NT2/D1 (cell line): ENCODE measurements around the gene NFYA.

Source experiments
- DNase-seq: peaks from one replicate; pipeline ENCODE4 v3.0.0-alpha.2; 2011; ENCODE audit warnings: low read depth, low spot score
- H3K27me3 ChIP-seq: 2 replicates; pipeline ENCODE4 v1.6.0; 2011; ENCODE audit warnings: mild to moderate bottlenecking; ENCODE audit not compliant: insufficient read length, insufficient read depth
- H3K36me3 ChIP-seq: 2 replicates; pipeline ENCODE4 v1.6.1; 2011; ENCODE audit warnings: mild to moderate bottlenecking, low read length, mixed read lengths; ENCODE audit not compliant: insufficient read depth, insufficient read length
- H3K4me1 ChIP-seq: 2 replicates; pipeline ENCODE4 v1.5.1; 2011; ENCODE audit not compliant: insufficient read depth, insufficient read length
- H3K4me3 ChIP-seq: 2 replicates; pipeline ENCODE4 v1.5.1; 2011; ENCODE audit warnings: low read depth; ENCODE audit not compliant: insufficient read length
- H3K9ac ChIP-seq: 2 replicates; pipeline ENCODE4 v1.6.0; 2011; ENCODE audit warnings: low read depth; ENCODE audit not compliant: insufficient read length
- H3K9me3 ChIP-seq: 2 replicates; pipeline ENCODE4 v1.5.1; 2011; ENCODE audit warnings: mild to moderate bottlenecking, low read length; ENCODE audit not compliant: insufficient read depth
- SUZ12 ChIP-seq: IDR thresholded peaks from 2 replicates; pipeline ENCODE4 v1.6.1; 2011; ENCODE audit not compliant: insufficient read length, insufficient read depth; ENCODE audit errors: extremely low read depth
- YY1 ChIP-seq: IDR thresholded peaks from 2 replicates; pipeline ENCODE4 v1.6.1; 2011; ENCODE audit not compliant: insufficient read length, insufficient read depth
- ZNF274 ChIP-seq: IDR thresholded peaks from 2 replicates; pipeline ENCODE4 v1.6.1; 2011; ENCODE audit warnings: mild to moderate bottlenecking, low read depth, low read length

NFYA gene

DNA sequence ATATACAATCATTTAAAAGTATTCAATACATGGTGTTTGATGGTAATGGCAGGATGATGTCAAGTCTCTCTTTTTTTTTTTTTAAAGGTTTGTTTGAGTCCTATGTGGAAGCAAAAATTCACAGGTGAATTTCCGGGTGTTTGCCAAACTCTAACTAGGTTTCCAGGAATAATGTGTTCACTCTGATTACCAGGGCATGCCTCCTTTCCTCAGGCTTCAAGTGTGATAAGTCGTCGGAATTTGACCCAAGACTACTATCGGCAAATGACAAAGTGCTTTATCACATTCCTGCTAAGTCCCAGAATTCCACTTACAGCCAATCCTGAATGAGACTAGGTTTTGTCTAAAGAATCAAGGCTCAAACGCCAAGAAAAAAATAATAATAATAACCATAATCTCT is 7.9 kb upstream of the NFYA start:
- Histone ChIP-seq H3K9me3 (no peaks in the 10 kb centered on the region), H3K9ac (no peak overlapping the region), H3K4me3 (no peak overlapping the region), H3K27me3 (no peaks in the 10 kb centered on the region), H3K36me3 (peaks cover 49% of the 10 kb centered on the region), H3K4me1 (no peaks in the 10 kb centered on the region)
- DNase-seq: no peak
- TF ChIP-seq YY1: no peak
- no peak for TF ChIP-seq SUZ12
- no peak for TF ChIP-seq ZNF274

- H3K36me3 ChIP-seq: peaks cover 49% of the 10 kb centered on the region
- no peak for TF ChIP-seq SUZ12
- TF ChIP-seq YY1: no peak
- TF ChIP-seq ZNF274: no peak
These were observed 7.2 kb upstream of the NFYA start for GRCh38 chr6:41065550-41066026.

DNA sequence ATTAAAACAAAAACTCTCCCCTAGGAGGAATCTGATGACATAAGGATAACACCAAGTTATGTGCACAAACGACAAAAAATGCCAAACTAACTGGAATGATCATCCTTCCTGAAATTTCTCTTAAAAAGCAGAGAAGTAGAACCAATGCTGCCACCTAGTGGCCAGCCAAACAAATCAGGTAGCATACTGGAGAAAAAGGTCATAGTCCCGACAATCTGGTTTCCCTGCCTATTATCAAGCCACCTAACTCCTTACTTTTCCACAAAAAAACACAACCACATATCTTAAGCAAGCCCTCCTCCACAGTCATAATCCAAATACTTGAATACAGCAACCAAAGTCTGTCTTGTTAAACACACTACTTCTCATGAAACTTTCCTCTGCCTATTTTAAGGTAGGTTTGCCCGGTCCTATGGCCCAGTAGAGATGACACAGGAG is 5.9 kb upstream of the NFYA start:
- peak; percentile 66 for DNase-seq

More at GRCh38 chr6:41065550-41066026, 7.2 kb upstream of the NFYA start:
- Histone ChIP-seq H3K9ac (no peak overlapping the region), H3K4me1 (no peaks in the 10 kb centered on the region), H3K27me3 (no peaks in the 10 kb centered on the region), H3K4me3 (no peak overlapping the region), H3K9me3 (no peaks in the 10 kb centered on the region)
- no peak for DNase-seq

GRCh38 chr6:41071501-41071922 is 1.3 kb upstream of the NFYA start:
- Histone ChIP-seq H3K4me1 (no peaks in the 10 kb centered on the region), H3K4me3 (peak overlapping the region; percentile 97), H3K9me3 (no peaks in the 10 kb centered on the region), H3K9ac (peak overlapping the region; percentile 96), H3K27me3 (no peaks in the 10 kb centered on the region), H3K36me3 (peaks cover 31% of the 10 kb centered on the region)
- TF ChIP-seq SUZ12 (no peak), ZNF274 (no peak), YY1 (no peak)
- DNase-seq: no peak

More for the DNA sequence above, 5.9 kb upstream of the NFYA start:
- Histone ChIP-seq H3K27me3 (no peaks in the 10 kb centered on the region), H3K36me3 (peaks cover 43% of the 10 kb centered on the region), H3K4me1 (no peaks in the 10 kb centered on the region), H3K9ac (no peak overlapping the region), H3K4me3 (no peak overlapping the region), H3K9me3 (no peaks in the 10 kb centered on the region)
- no peak for TF ChIP-seq YY1
- no peak for TF ChIP-seq ZNF274
- no peak for TF ChIP-seq SUZ12

DNA sequence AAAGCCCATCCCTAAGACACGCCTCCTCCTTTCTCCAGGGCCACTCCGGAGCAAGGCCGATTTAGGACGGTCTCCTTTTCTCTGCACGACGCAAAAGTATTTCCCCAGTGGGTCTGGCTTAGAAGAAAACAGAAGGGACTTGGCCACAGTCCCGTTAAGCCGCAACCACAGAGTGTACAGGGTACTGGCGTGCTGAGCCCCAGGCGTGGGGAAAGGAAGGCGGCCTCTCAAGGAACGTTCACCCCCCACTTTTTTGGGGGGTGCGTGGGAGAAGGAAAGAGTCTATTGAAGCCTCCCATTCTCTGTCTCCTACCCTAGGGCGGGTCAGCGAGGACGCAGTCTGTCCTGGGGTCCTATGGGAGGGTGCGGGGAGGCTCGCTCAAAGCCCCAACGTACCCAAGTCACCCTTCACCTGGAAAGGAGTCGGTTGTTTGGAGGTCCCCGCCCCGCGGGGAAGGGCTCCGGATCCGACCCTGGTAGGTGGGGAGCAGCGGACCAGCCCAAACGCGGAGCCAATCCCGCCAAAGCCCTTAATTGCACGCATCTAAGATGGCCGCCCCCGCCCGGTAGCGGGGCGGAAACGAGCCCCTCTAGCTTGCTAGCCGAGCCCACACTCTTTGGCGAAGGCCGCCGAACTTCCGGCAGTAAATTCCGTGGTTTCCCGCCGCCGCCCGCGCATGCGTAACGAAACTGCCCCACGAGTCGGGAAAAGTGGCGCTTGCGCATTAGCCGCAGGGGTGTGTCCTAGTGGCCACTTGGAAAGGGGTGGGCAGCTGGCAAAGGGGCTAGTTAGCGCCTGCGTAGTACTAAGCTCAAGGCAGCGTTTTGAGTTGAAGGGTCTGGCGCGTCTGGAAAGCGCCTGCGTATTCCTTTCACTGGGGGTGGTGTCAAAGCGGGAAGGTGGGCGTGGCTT is 595 bp upstream of the NFYA start, which contains the start of gene OARD1:
OARD1 (minus strand) TSS at position 434 of the 913 bp plus-strand sequence. CDS start 722 bp downstream, outside the sequence.
- peaks cover 29% of the 10 kb centered on the region for H3K36me3 ChIP-seq
- no peaks in the 10 kb centered on the region for H3K27me3 ChIP-seq
- no peaks in the 10 kb centered on the region for H3K4me1 ChIP-seq
- peak within 1 kb of the TSS; percentile 99 for H3K9ac ChIP-seq
- TF ChIP-seq SUZ12 (no peak), YY1 (peak; percentile 78), ZNF274 (no peak)
- peak; percentile 93 for DNase-seq
- peak within 1 kb of the TSS; percentile 97 for H3K4me3 ChIP-seq
- no peaks in the 10 kb centered on the region for H3K9me3 ChIP-seq

- Histone ChIP-seq H3K27me3 (no peaks in the 10 kb centered on the region), H3K9ac (peak overlapping the region; percentile 99), H3K4me1 (no peaks in the 10 kb centered on the region), H3K36me3 (peaks cover 28% of the 10 kb centered on the region), H3K9me3 (no peaks in the 10 kb centered on the region), H3K4me3 (peak overlapping the region; percentile 97)
- TF ChIP-seq SUZ12: no peak
- no peak for TF ChIP-seq YY1
- TF ChIP-seq ZNF274: no peak
- peak; percentile 47 for DNase-seq
These were observed 611 bp downstream of the NFYA start for GRCh38 chr6:41073203-41073967.
